Measurements from ENCODE around the gene FUT4.
"Not testable (repeated sequence)": the region's sequence is repeated elsewhere in the genome, so short reads cannot be mapped to it uniquely, and the experiment has no call there.

The FUT4 gene

GRCh38 chr11:94543695-94544645 is at the start of gene FUT4:
Gene FUT4 (plus strand): TSS chr11:94543921. CDS start chr11:94544134, 213 bp downstream.
- TF ChIP-seq CTCF (IDR thresholded peaks at IDR 0.05; ENCODE audit: unreplicated experiment in 3 of 3): no peak
- Mint-ChIP-seq H3K27ac (peak within 1 kb of the TSS; percentile 98 to 99 (median 99)), H3K4me1 (peaks cover 40% of the 10 kb centered on the region), H3K4me3 (peak within 1 kb of the TSS; percentile 95 to 99 (median 98)), H3K27me3 (ENCODE audit: low read depth) (peaks cover 11% of the 10 kb centered on the region), H3K9me3 (no peaks in the 10 kb centered on the region), H3K36me3 (ENCODE audit: low read depth) (peaks cover 13% of the 10 kb centered on the region)

GRCh38 chr11:94494126-94494680 is 49.5 kb upstream of the FUT4 start:
- peak overlapping the region; percentile 87 to 97 (median 92) for H3K4me3 Mint-ChIP-seq
- H3K9me3 Mint-ChIP-seq: no peaks in the 10 kb centered on the region
- peak overlapping the region; percentile 87 to 95 (median 94) for H3K27ac Mint-ChIP-seq
- H3K36me3 Mint-ChIP-seq (ENCODE audit: low read depth): peaks cover 27% of the 10 kb centered on the region
- peaks cover 22% of the 10 kb centered on the region for H3K4me1 Mint-ChIP-seq
- no peak for TF ChIP-seq CTCF (IDR thresholded peaks at IDR 0.05; ENCODE audit: unreplicated experiment in 3 of 3)
- no peaks in the 10 kb centered on the region for H3K27me3 Mint-ChIP-seq (ENCODE audit: low read depth)

- H3K4me3 Mint-ChIP-seq: no peak overlapping the region
- H3K27ac Mint-ChIP-seq: no peak overlapping the region
- TF ChIP-seq CTCF (IDR thresholded peaks at IDR 0.05; ENCODE audit: unreplicated experiment in 3 of 3): no peak
- H3K9me3 Mint-ChIP-seq: no peaks in the 10 kb centered on the region
- H3K27me3 Mint-ChIP-seq (ENCODE audit: low read depth): no peaks in the 10 kb centered on the region
- peaks cover 15% of the 10 kb centered on the region for H3K36me3 Mint-ChIP-seq (ENCODE audit: low read depth)
- no peaks in the 10 kb centered on the region for H3K4me1 Mint-ChIP-seq
Observed at GRCh38 chr11:94500181-94500580, 43.5 kb upstream of the FUT4 start.

DNA sequence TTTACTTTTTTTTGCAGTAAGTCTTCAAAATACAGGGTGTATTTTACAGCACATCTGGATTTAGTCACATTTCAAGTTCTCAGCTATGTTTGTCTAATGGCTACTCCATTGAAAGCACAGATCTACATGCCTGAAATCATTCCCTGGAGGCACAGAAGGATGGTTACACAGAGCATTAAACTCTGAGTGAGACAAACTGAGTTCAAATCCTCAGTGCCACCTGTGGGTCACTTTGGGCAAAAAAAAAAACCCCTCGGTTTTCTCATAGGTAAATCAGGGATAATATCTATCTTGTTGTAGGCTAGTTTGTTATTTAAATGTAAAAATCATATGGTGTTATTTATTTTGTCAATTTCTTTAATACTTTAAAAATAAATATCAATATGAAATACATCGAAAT is 42.2 kb upstream of the FUT4 start:
- Mint-ChIP-seq H3K27ac (no peak overlapping the region), H3K4me3 (no peak overlapping the region), H3K9me3 (no peaks in the 10 kb centered on the region), H3K4me1 (no peaks in the 10 kb centered on the region), H3K27me3 (ENCODE audit: low read depth) (peaks cover 3% of the 10 kb centered on the region), H3K36me3 (ENCODE audit: low read depth) (peaks cover 14% of the 10 kb centered on the region)
- TF ChIP-seq CTCF (IDR thresholded peaks at IDR 0.05; ENCODE audit: unreplicated experiment in 3 of 3): no peak

GRCh38 chr11:94504689-94505293 is 38.9 kb upstream of the FUT4 start:
- Mint-ChIP-seq H3K27me3 (ENCODE audit: low read depth) (peaks cover 10% of the 10 kb centered on the region), H3K36me3 (ENCODE audit: low read depth) (no peaks in the 10 kb centered on the region), H3K4me3 (no peak overlapping the region), H3K27ac (no peak overlapping the region), H3K9me3 (no peaks in the 10 kb centered on the region), H3K4me1 (no peaks in the 10 kb centered on the region)
- TF ChIP-seq CTCF (IDR thresholded peaks at IDR 0.05; ENCODE audit: unreplicated experiment in 3 of 3): peak; percentile 64 to 81 (median 75)

GRCh38 chr11:94506513-94506912 is 37.2 kb upstream of the FUT4 start:
- H3K4me1 Mint-ChIP-seq; H3K36me3 Mint-ChIP-seq (ENCODE audit: low read depth); H3K27ac Mint-ChIP-seq; H3K9me3 Mint-ChIP-seq; H3K4me3 Mint-ChIP-seq: not testable (repeated sequence)
- peaks cover 15% of the 10 kb centered on the region for H3K27me3 Mint-ChIP-seq (ENCODE audit: low read depth)
